ENCODE data around the gene OR3A2.

DNA sequence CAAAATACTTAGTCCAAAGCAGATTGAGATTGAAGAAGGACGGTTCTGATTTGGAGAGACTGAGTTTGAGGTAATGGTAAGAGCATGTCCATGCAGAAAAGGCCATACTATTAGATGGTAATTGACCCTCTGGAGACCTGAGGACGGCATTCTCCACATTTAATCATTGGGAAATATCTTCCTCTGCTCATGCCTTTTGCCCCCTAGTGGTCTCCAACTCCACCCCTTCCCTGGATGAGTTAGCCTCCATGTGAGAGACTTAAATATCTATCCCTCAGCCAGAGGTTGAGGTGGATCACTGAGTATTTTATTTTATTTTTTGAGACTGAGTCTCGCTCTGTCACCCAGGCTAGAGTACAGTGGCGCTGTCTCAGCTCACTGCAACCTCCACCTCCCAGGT lies 77.5 kb downstream of the OR3A2 start:
- TF ChIP-seq, protein P1, sequence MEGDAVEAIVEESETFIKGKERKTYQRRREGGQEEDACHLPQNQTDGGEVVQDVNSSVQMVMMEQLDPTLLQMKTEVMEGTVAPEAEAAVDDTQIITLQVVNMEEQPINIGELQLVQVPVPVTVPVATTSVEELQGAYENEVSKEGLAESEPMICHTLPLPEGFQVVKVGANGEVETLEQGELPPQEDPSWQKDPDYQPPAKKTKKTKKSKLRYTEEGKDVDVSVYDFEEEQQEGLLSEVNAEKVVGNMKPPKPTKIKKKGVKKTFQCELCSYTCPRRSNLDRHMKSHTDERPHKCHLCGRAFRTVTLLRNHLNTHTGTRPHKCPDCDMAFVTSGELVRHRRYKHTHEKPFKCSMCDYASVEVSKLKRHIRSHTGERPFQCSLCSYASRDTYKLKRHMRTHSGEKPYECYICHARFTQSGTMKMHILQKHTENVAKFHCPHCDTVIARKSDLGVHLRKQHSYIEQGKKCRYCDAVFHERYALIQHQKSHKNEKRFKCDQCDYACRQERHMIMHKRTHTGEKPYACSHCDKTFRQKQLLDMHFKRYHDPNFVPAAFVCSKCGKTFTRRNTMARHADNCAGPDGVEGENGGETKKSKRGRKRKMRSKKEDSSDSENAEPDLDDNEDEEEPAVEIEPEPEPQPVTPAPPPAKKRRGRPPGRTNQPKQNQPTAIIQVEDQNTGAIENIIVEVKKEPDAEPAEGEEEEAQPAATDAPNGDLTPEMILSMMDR (IDR thresholded peaks at IDR 0.05), result no peak
- no peak for TF ChIP-seq POLR2A (IDR thresholded peaks at IDR 0.05)
